CD4-positive, CD25-positive, alpha-beta regulatory T cell (primary cell): ENCODE results near the gene SYT12. TPM values are rescaled to one million over a fixed set of nuclear protein-coding genes. Genes with fewer than 3 reads are reported as not detected.
"Not testable (repeated sequence)": the region's sequence is repeated elsewhere in the genome, so short reads cannot be mapped to it uniquely, and the experiment has no call there.

Experiments used
- ATAC-seq, 2 donors: fragments of 150-1000 bp; cut with Tn5 transposase; one replicate each; pipeline ENCODE4 v1.10.0; 2021; ENCODE audit warnings: low read depth in 2 of 2, moderate number of reproducible peaks in 2 of 2, moderate library complexity in 1 of 2
- DNase-seq, 3 donors: peaks; one replicate each; pipeline versions ENCODE4 v3.0.0 to v3.0.0-alpha.2; 2012 to 2022; ENCODE audit warnings: mixed read lengths in 1 of 3
- H3K27ac ChIP-seq: one replicate; pipeline ENCODE4 v1.7.0; 2013; ENCODE audit warnings: mild to moderate bottlenecking, low read length; ENCODE audit not compliant: insufficient read depth, poor library complexity, severe bottlenecking
- H3K27me3 ChIP-seq: one replicate; pipeline ENCODE4 v1.7.0; 2013; ENCODE audit warnings: low read length; ENCODE audit not compliant: control insufficient read depth, insufficient read depth
- H3K36me3 ChIP-seq: one replicate; pipeline ENCODE4 v1.7.0; 2013; ENCODE audit warnings: mild to moderate bottlenecking, low read length, moderate library complexity; ENCODE audit not compliant: control insufficient read depth, insufficient read depth
- H3K4me1 ChIP-seq: 2 replicates; pipeline ENCODE4 v1.7.0; 2013; ENCODE audit warnings: mild to moderate bottlenecking, low read length; ENCODE audit not compliant: insufficient read depth, control insufficient read depth, poor library complexity, severe bottlenecking
- H3K4me3 ChIP-seq: one replicate; pipeline ENCODE4 v1.7.0; 2013; ENCODE audit warnings: low read depth, mild to moderate bottlenecking, low read length, moderate library complexity
- H3K9me3 ChIP-seq, 2 experiments: 1 replicate in 1 of 2; 2 replicates in 1 of 2; pipeline ENCODE4 v1.7.0; 2013; ENCODE audit warnings: low read length in 2 of 2, mild to moderate bottlenecking in 1 of 2, moderate library complexity in 1 of 2; ENCODE audit not compliant: control insufficient read depth in 2 of 2
- H3K27ac Mint-ChIP-seq, 3 donors: one replicate each; pipeline ENCODE4 v1.8.0; 2020 to 2022; ENCODE audit warnings: mild to moderate bottlenecking in 3 of 3, mixed read lengths in 3 of 3, moderate library complexity in 2 of 3
- H3K27me3 Mint-ChIP-seq: one replicate; pipeline ENCODE4 v1.8.0; 2022; ENCODE audit warnings: mild to moderate bottlenecking, mixed read lengths
- H3K36me3 Mint-ChIP-seq: one replicate; pipeline ENCODE4 v1.8.0; 2020; ENCODE audit warnings: mixed read lengths
- H3K4me1 Mint-ChIP-seq, 4 donors: one replicate each; pipeline ENCODE4 v1.8.0; 2020 to 2022; ENCODE audit warnings: mixed read lengths in 4 of 4, mild to moderate bottlenecking in 1 of 4
- H3K4me3 Mint-ChIP-seq, 4 donors: one replicate each; pipeline ENCODE4 v1.8.0; 2020 to 2022; ENCODE audit warnings: mild to moderate bottlenecking in 4 of 4, mixed read lengths in 4 of 4, moderate library complexity in 3 of 4
- H3K9me3 Mint-ChIP-seq, 7 donors: one replicate each; pipeline ENCODE4 v1.8.0; 2020 to 2022; ENCODE audit warnings: mixed read lengths in 7 of 7, mild to moderate bottlenecking in 3 of 7, moderate library complexity in 2 of 7
- polyA plus RNA-seq, 4 donors: library from polyadenylated mRNA; unstranded; fragments of 300-500 nt; fragmentation: Illumina TruSeq; gene quantifications; one replicate each; pipeline ENCODE4 v1.2.3, GENCODE V29; 2021
- total RNA-seq: library from RNA; stranded (reverse); gene quantifications from one replicate; pipeline ENCODE4 v1.2.3, GENCODE V29; 2022

The SYT12 gene
- total and polyA plus RNA-seq, 5 donors from 2014 or later, result not detected

DNA sequence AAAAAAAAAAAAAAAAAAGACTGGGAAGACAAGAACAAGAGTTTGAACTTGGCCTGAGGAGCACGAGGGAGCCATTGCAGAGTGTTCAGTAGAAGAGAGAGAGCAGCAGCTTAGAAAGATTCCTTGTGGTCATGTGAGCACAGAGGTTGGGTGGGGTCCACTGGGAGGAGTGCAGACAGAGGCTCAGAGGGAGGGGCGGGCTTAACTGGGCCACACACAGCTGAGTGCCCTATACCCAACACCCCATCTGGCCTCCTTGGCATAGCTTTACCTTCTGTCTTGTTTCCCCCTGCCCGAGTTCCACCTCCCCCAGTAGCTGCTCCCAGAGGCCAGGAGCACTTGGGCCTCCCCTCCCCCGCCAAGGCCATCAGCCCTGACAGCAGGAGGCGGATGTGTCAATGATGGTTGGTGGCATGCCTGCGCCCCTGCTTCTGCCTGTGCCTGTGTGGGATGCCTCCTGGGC, 35.7 kb upstream of the SYT12 start:
- H3K27me3 ChIP-seq, result no peaks in the 10 kb centered on the region
- H3K9me3 Mint-ChIP-seq, result no peaks in the 10 kb centered on the region
- H3K9me3 ChIP-seq, result no peaks in the 10 kb centered on the region
- DNase-seq, result no peak
- no peak overlapping the region for H3K27ac Mint-ChIP-seq
- no peak overlapping the region for H3K27ac ChIP-seq
- no peaks in the 10 kb centered on the region for H3K36me3 Mint-ChIP-seq
- no peak for ATAC-seq
- peaks cover 0 to 2% (median 0%) of the 10 kb centered on the region in 4 donors for H3K4me1 Mint-ChIP-seq
- no peaks in the 10 kb centered on the region for H3K36me3 ChIP-seq
- H3K4me1 ChIP-seq, result no peaks in the 10 kb centered on the region
- H3K4me3 ChIP-seq, result no peak overlapping the region
- peaks cover 18% of the 10 kb centered on the region for H3K27me3 Mint-ChIP-seq
- no peak overlapping the region for H3K4me3 Mint-ChIP-seq

DNA sequence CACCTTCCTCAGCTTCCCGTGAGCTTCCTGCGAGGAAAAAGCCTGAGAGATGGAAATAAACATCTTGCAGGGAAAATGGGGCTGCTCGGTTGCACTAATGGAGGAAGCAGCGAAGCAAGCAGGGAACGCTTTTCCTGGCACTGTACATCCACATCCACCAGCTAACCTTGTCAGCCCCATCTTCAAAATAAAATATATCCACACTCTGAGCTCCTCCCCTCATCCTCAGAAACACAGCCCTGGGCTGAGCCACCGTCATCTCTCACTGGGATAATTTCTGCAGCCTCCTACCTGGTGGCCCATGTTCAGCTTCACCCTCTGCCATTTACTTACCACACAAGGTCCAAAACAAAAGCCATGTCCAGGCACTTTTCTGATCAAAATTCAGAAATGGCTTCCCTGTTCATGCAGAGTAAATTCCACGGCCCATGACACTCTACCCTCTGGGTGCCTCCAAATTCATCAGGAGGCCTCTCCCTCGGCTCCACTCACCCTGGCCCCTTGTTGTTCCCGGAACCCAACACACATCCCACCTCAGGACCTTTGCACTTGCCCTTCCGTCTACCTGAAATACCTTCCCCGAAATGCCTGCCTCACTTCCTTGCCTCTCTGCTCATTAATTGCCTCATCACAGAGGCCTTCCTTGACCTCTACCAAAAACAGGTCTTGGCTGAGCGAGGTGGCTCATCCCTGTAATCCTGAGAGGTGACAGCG, 34.9 kb upstream of the SYT12 start:
- H3K27me3 ChIP-seq, result no peaks in the 10 kb centered on the region
- Mint-ChIP-seq H3K27ac (peak overlapping the region in 1 of 3 donors; percentile 22), H3K27me3 (peaks cover 19% of the 10 kb centered on the region), H3K36me3 (no peaks in the 10 kb centered on the region), H3K4me3 (no peak overlapping the region), H3K9me3 (no peaks in the 10 kb centered on the region), H3K4me1 (peaks cover 0 to 2% (median 0%) of the 10 kb centered on the region in 4 donors)
- H3K27ac ChIP-seq, result no peak overlapping the region
- no peaks in the 10 kb centered on the region for H3K36me3 ChIP-seq
- H3K4me1 ChIP-seq, result no peaks in the 10 kb centered on the region
- DNase-seq (no peak), ATAC-seq (no peak)
- no peak overlapping the region for H3K4me3 ChIP-seq
- no peaks in the 10 kb centered on the region for H3K9me3 ChIP-seq

DNA sequence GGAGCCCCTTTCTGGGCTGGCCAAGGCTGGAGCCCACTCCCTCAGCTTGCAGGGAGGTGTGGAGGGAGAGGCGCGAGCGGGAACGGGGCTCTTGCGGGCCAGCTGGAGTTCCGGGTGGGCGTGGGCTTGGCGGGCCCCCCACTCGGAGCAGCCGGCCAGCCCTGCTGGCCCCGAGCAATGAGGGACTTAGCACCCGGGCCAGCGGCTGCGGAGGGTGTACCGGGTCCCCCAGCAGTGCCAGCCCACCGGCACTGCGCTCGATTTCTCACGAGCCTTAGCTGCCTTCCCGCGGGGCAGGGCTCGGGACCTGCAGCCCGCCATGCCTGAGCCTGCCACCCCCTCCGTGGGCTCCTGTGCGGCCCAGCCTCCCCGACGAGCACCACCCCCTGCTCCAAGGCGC, 34.2 kb upstream of the SYT12 start:
- H3K27ac Mint-ChIP-seq, result peak overlapping the region in 1 of 3 donors; percentile 22
- H3K36me3 ChIP-seq, H3K27ac ChIP-seq, DNase-seq, H3K9me3 ChIP-seq, H3K4me1 Mint-ChIP-seq, H3K4me3 Mint-ChIP-seq, H3K9me3 Mint-ChIP-seq, H3K4me3 ChIP-seq, H3K36me3 Mint-ChIP-seq, H3K4me1 ChIP-seq, H3K27me3 ChIP-seq, ATAC-seq: not testable (repeated sequence)
- H3K27me3 Mint-ChIP-seq, result peaks cover 23% of the 10 kb centered on the region

DNA sequence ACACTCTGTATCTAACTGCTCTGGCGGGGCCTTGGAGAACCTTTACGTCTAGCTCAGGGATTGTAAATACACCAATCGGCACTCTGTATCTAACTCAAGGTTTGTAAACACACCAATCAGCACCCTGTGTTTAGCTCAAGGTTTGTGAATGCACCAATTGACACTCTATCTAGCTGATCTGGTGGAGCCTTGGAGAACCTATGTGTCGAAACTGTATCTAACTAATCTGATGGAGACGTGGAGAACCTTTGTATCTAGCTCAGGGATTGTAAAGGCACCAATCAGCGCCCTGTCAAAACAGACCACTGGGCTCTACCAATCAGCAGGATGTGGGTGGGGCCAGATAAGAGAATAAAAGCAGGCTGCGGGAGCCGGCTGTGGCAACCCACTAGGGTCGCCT, 33.6 kb upstream of the SYT12 start:
- H3K9me3 Mint-ChIP-seq, H3K27ac ChIP-seq, H3K36me3 Mint-ChIP-seq, DNase-seq, H3K4me1 ChIP-seq, H3K36me3 ChIP-seq, H3K4me1 Mint-ChIP-seq, H3K27ac Mint-ChIP-seq, H3K27me3 ChIP-seq, H3K4me3 Mint-ChIP-seq, H3K9me3 ChIP-seq, H3K4me3 ChIP-seq, ATAC-seq: not testable (repeated sequence)
- H3K27me3 Mint-ChIP-seq, result peaks cover 23% of the 10 kb centered on the region

DNA sequence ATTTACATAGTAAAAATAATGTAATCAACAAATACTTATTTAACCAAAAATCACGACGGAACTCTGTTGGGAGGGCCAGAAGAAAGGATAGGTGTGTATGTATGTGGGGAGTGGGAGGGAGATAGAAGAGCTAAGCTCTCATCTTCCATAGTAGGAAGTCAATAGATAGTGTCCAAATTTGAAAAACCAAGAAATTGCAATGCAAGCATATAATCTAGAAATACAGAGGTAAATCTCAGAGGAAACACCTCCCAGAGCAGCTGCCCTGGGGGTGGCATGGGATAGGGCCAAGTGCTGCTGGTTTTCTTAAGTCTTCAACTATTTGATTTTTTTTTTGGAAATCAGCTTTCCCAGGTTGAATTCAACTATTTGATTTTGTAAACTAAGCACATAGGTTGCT, 30.9 kb upstream of the SYT12 start:
- H3K9me3 ChIP-seq, result no peaks in the 10 kb centered on the region
- H3K27ac ChIP-seq, result no peak overlapping the region
- Mint-ChIP-seq H3K36me3 (no peaks in the 10 kb centered on the region), H3K9me3 (no peaks in the 10 kb centered on the region), H3K27ac (no peak overlapping the region), H3K4me3 (no peak overlapping the region), H3K4me1 (no peaks in the 10 kb centered on the region), H3K27me3 (peaks cover 18% of the 10 kb centered on the region)
- no peaks in the 10 kb centered on the region for H3K27me3 ChIP-seq
- no peaks in the 10 kb centered on the region for H3K4me1 ChIP-seq
- no peaks in the 10 kb centered on the region for H3K36me3 ChIP-seq
- H3K4me3 ChIP-seq, result no peak overlapping the region
- ATAC-seq, result no peak
- no peak for DNase-seq

DNA sequence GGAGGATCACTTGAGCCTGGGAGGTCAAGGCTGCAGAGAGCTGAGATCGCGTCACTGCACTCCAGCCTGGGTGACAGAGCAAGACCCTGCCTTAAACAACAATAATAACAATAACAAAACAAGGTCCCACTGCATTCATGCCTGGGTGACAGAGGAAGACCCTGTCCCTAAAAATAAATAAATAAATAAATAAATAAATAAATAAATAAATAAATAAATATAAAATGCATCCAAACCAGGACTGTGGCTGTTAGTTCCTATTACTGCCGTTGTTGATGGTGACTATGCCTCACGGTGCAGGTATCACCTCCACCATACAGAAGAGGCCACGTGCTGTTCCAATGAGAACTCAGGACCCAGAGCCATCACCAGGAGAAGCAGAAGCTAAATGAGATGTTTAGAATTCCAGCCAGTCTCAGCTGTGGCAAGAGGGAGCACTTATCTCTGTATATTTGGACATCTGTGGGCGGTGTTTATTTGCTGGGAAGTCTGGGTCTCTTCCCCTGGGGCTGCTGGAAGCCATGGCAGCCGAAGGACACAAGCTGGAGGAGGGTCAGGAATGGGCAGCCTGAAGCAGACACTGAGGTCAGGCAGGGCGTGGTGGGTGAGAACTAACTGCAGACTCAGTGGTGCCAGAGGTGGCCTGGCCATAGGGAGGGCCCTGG, 26.2 kb upstream of the SYT12 start:
- Mint-ChIP-seq H3K27ac (no peak overlapping the region), H3K4me1 (no peaks in the 10 kb centered on the region)
- H3K27ac ChIP-seq, result no peak overlapping the region

DNA sequence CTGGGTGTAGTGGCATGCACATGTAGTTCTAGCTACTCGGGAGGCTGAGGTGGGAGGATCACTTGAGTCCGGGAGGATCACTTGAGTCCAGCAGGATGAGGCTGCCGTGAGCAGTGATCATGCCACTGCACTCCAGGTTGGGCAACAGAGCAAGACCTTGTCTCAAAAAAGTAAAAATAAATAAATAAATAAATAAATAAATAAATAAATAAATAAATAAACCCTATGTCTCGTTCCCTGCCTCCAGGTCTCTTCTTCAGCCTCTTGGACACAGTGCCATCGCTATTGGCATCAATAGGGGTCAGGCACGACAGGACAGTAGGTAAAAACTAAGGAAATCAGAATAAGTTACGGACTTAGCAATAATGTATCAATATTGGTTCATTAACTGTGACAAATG, 23.4 kb upstream of the SYT12 start:
- no peak overlapping the region for H3K27ac Mint-ChIP-seq
- Histone ChIP-seq H3K9me3 (no peaks in the 10 kb centered on the region), H3K27ac (no peak overlapping the region), H3K27me3 (no peaks in the 10 kb centered on the region), H3K36me3 (no peaks in the 10 kb centered on the region), H3K4me3 (no peak overlapping the region), H3K4me1 (no peaks in the 10 kb centered on the region)
- peaks cover 4% of the 10 kb centered on the region for H3K27me3 Mint-ChIP-seq
- ATAC-seq (no peak), DNase-seq (no peak)
- H3K9me3 Mint-ChIP-seq, result no peaks in the 10 kb centered on the region
- H3K4me1 Mint-ChIP-seq, result no peaks in the 10 kb centered on the region
- H3K36me3 Mint-ChIP-seq, result no peaks in the 10 kb centered on the region
- H3K4me3 Mint-ChIP-seq, result no peak overlapping the region

More for the DNA sequence above, 26.2 kb upstream of the SYT12 start:
- no peaks in the 10 kb centered on the region for H3K9me3 ChIP-seq
- ATAC-seq, result no peak
- H3K27me3 ChIP-seq, result no peaks in the 10 kb centered on the region
- H3K36me3 Mint-ChIP-seq, result no peaks in the 10 kb centered on the region
- no peak for DNase-seq
- H3K36me3 ChIP-seq, result no peaks in the 10 kb centered on the region
- no peak overlapping the region for H3K4me3 ChIP-seq
- peaks cover 14% of the 10 kb centered on the region for H3K27me3 Mint-ChIP-seq
- H3K4me1 ChIP-seq, result no peaks in the 10 kb centered on the region
- no peak overlapping the region for H3K4me3 Mint-ChIP-seq
- H3K9me3 Mint-ChIP-seq, result no peaks in the 10 kb centered on the region

DNA sequence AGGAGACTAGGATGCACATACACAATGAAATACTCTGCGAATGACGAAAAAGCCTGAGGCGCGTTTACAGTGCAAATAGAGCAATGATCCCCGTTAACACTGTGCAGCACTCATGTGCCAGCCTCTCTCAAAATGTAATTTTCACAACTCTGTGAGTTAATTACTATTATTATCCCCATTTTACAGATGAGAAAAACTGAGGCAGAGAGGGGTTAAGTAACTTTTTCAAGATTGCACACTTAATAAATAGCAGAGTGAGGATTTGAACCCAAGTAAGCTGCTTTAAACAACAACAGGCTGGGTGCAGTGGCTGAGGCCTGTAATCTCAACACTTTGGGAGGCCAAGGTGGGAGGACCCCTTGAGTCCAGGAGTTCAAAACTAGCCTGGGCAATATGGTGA, 21.6 kb upstream of the SYT12 start:
- Histone ChIP-seq H3K27me3 (no peaks in the 10 kb centered on the region), H3K4me3 (no peak overlapping the region), H3K4me1 (no peaks in the 10 kb centered on the region), H3K27ac (no peak overlapping the region), H3K36me3 (no peaks in the 10 kb centered on the region), H3K9me3 (no peaks in the 10 kb centered on the region)
- Mint-ChIP-seq H3K27ac (no peak overlapping the region), H3K27me3 (peaks cover 4% of the 10 kb centered on the region), H3K4me3 (no peak overlapping the region), H3K36me3 (no peaks in the 10 kb centered on the region), H3K9me3 (no peaks in the 10 kb centered on the region), H3K4me1 (no peaks in the 10 kb centered on the region)
- DNase-seq (no peak), ATAC-seq (no peak)
